Lung microvascular endothelial cell (primary cell): ENCODE data around the gene SGTA. TPM values are rescaled to one million over a fixed set of nuclear protein-coding genes. Genes with fewer than 3 reads are reported as not detected.

Experiments
- DNase-seq, 2 donors: peaks; one replicate each; pipeline versions ENCODE4 v3.0.0 to v3.0.0-alpha.2; 2010; ENCODE audit warnings: low read depth in 2 of 2
- total RNA-seq: library from RNA; depleted of rRNA; stranded (reverse); fragments of >200 nt; gene quantifications from 2 replicates; pipeline ENCODE4 v1.2.1, GENCODE V29; 2014

Gene SGTA
- total RNA-seq, 1 donor from 2014 or later = 28.4 TPM

GRCh38 chr19:2771786-2772674 is 11.0 kb downstream of the SGTA start:
- DNase-seq = no peak

- DNase-seq = no peak
These were observed 12.7 kb downstream of the SGTA start for GRCh38 chr19:2770055-2771013.

DNA sequence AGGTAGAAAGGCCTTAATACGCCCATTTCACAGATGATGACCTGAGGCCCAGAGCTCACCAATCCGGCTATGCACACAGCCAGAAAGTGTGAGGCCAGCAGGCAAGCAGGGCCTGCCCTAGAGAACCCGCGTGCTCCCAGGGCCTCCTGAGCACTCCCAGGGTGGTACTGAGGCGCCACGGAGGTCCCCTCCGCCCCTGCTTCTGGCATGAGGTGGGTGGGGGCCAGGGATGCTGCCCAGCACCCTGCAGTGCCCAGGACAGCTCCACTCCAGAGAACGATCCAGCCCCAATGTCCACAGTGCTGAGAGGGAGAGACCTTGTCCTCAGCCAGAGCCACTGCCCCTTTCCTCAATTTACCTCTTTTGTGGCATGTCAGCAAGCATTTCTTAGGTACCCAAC is 13.9 kb downstream of the SGTA start:
- DNase-seq = no peak

DNA sequence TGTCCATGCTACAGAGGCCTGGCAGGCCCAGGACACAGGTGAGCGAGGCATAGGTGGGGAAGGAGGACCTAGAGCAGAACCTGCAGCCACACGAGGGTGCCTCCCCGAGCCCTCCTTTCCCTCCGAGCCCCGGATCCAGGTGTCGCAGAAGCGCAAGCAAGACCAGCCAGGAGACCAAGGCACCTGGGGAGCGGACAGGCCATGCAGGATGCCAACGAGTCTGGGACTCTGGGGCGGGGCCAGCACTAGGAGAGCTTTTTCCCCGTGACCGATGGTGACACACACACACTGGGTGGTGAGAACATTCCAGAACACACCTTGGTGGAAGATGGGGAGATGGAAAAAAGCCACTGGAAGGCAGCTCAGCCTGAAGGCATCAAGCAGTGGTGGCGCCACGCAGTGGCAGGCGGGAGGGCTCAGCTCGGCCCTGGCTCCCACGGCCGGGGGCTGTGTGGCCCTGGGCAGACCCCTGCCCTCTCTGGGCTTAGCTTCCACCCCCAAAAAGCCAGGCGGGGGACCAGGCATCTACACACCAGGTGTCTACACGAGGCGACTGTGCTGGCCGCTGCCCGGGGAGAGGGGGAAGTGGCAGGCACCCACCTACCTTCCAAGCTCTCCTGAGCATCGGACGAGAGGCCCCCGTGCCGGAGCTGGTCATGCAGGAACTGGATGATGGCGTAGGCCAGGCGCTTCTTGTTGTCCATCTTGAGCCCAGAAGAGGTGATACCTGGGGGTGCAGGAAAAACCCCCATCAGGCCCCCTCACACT is 14.5 kb downstream of the SGTA start:
- no peak for DNase-seq

DNA sequence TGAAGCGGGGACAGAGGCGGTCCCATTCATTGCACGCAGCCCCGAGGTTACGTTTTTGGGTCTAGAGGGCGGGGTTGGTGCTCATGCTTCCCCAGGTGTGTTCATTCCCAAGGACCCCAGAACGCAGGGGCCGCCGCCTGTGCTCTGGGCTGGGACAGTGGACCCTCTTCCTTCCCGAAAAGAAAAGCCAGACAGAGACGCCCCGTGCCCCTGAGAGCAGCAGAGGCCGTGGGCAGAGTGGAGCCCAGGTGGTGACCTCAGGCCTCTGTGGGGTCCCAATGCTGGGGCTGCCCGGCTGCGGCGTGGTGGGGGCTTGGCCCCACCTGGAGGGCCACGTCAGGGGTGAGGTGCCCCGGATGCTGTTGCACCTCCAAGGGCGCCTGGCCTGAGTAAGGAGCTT is 15.4 kb downstream of the SGTA start:
- no peak for DNase-seq

- no peak for DNase-seq
These were observed 16.3 kb downstream of the SGTA start for GRCh38 chr19:2766594-2767372.

DNA sequence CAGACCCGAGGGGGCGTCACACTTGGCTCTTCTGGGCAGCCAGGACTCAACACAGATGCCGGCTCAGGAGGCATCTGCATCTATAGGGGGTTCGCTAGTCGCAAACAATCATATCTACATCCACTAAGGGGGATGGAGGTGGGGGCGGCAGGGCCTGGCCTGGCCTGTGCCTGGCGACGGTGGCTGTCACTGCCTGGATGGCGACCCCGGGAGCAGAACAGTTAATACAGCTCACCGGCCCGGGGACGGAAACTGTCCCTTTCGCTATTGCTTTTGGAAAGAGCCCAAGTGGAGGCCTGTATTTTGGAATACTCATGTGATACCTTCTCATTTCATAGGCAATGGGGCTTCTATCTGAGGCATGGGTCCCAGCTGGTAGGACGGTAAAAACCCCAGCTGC is 17.7 kb downstream of the SGTA start:
- DNase-seq = peak in 1 of 2 donors; percentile 74

DNA sequence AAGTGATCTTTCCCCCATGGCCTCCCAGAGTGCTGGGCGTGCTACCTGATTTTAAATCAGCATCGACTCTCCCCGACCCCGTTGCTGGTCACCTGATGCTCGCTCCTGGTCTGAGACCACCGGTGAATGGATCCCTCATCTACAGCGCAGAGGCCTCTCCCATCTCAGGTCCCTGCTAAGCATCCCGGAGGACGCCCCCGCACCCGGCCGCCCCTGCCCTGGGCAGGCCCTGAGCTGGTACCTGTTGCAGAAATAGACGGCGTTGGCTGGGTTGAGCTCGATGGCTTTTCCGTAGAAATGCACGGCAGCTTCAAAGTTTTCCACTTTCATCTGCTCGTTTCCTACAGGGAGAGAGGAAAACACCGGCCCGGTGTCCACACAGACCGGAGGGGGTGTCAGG is 18.1 kb downstream of the SGTA start:
- peak in 1 of 2 donors; percentile 76 for DNase-seq

DNA sequence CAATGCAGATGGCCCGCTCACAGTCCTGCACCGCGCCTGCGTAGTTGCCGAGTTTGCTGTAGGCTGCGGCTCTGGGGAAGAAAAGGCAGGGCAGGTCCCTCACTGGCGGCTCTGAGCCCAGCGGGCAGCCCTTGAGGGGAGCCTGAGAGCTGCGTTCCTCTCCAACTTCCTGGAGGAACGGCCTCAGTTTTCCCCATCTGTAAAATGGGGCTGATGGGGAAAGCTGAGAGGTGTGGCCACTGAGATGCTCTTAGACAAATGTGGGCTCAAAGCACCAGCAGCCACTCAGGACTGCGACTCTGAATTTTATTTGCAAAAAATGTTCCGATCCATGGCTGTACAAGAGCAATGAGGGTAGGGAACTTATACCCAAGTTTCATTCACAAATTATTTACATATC is 19.4 kb downstream of the SGTA start:
- no peak for DNase-seq

DNA sequence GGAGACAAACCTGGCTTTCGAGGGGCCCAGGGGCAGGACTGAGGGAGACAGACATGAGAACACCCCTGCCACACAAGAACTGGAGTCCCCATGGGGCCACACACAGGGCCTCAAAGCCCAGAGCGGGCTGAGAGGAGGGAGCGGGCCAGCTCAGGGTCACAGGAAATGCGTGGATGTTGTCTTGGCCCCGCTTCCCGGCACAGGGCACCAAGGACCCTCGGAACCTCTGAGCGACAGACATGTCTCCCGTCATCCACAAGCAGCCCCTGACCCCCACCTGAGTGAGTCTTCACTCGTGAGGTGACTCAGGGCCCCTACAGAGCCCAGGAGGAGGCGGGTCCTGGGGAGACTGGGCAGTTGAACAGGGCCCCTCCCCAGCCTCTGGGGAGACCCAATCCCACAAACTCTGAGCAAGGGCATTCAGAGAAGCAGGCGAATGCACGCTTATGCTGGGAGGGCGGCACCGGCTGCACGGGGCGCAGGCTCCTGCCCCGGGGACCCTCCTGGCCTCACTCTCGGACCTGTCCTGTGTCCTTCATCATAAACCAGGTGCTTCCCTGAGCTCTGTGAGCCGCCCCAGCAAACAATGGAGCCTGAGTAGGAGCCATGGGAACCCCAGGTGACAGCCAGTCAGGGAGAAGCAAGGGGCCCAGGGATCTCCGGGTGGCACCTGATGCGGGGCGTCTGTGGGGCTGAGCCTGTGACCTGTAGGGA is 20.1 kb downstream of the SGTA start:
- no peak for DNase-seq

GRCh38 chr19:2761876-2762782 is 20.9 kb downstream of the SGTA start:
- DNase-seq = no peak

DNA sequence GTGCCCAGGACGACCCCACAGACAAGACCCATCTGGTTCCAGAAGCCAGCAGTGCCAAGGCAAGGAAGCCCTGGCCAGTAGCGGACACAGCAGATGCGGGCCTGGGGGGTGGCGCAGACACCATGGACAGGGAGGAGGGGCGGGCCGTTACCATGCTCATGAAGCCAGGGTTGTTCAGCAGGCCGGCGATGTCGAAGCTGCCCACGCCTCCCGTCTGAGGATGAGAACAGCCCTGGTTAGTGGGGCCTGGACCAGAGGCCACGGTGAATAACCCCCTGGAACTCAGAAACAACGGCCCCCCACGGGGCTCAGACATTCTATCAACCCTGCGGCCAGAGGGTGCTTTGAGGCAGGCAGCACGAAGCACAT is 21.8 kb downstream of the SGTA start:
- DNase-seq = no peak

DNA sequence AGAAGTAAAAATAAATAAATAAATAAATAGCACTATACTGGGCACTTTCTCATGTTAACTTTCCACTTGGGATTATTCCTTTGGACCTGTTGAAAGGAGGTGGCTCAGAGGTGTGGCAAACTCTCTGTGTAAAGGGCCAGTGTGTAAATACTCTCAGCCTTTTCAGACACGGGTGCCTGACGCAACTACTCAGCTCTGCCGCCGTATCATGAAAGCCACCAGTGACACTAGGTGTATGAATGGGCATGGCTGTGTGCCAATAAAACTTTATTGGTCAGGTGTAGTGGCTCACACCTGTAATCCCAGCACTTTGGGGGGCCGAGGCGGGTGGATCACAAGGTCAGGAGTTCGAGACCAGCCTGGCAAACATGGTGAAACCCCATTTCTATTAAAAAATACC is 23.1 kb downstream of the SGTA start:
- DNase-seq = no peak

DNA sequence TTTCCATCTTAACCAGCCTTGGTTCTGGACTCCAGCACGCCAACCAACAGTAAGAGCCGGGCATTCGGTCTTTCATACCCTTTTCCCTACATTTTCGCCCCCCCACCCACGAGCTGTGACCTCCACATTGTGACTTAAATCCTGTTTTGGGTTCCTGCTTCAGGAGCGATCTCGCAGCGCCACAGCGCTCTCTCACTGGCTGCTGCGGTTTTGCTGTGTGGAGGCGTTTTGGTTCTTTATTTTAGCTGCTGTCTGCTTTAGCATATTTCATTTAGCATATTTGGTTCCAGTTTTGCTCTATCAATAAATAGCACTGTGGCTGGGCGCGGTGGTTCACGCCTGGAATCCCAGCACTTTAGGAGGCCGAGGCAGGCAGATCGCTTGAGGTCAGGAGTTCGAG is 23.7 kb downstream of the SGTA start:
- no peak for DNase-seq

GRCh38 chr19:2758601-2759313 is 24.3 kb downstream of the SGTA start:
- DNase-seq = no peak

DNA sequence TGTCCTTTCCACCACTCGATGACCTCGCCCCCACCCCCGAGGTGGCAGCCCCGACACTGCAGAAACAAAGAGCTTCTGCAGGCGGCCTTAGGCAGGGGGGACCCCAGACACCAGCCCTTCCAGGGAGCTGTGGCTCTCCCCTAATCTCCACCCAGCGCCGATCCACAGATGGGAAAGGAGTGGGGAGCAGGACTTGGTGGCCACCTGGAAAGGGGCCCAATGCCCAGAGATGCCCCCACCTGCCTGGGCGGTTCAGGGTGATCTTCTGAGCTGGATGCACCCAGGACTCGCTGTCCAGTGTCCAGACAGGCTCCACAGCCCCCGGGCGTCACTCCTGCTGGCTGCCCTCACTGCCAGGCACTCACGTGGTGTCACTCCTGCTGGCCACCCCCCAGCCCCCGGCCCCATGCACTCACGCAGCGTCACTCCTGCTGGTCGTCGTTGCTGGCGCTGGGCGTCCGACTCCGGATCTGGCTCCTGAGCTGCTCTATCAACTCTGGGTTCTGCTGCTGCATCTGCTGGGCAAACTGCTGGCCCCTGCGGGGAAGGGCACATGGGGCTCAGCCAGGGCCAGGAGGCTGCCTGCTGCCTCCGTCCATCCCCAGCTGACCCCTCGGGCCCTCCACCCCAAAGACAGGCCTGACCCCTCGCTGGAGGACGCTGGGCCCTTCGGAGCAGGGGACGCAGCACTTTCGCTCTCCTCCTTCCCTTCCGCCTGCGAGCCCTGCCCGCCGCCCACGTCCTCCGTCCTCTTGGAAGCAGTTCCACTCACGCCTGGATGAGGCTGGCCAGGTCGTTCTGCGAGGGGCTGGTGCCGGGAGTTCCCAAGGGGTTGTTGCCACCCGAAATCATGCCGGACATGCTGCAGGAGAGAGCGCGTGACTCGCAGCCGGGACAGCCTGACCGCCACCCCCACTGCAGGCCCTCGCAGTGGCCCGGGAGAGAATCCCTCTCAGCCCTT is 25.9 kb downstream of the SGTA start:
- no peak for DNase-seq

DNA sequence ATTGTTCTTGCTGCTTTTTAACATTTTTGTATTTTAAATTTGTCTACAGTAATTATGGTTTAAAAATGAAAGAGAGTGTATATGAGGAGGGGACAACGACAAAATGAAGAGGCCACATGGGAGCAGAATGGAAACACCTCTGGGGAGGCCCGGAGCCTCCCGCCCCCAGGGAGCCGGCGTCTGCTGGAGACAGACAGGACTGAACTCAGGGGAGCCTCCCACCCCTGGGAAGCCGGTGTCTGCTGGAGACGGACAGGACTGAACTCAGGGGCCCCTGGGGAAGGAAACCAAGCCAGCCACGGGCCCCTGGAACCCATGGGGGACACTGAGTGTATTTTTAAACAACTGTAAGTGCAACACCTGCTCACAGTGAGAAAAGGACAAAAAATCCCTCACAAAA is 26.6 kb downstream of the SGTA start:
- no peak for DNase-seq
